Activated T-cell treated with anti-CD3 and anti-CD28 coated beads for 48 hours (primary cell): Measurements from ENCODE around the gene GIPR.
"Not testable (repeated sequence)": the region's sequence is repeated elsewhere in the genome, so short reads cannot be mapped to it uniquely, and the experiment has no call there.

Experiments
- DNase-seq: peaks from one replicate; pipeline ENCODE4 v3.0.0-alpha.2; 2020; ENCODE audit warnings: low read depth

GIPR gene, protein sequence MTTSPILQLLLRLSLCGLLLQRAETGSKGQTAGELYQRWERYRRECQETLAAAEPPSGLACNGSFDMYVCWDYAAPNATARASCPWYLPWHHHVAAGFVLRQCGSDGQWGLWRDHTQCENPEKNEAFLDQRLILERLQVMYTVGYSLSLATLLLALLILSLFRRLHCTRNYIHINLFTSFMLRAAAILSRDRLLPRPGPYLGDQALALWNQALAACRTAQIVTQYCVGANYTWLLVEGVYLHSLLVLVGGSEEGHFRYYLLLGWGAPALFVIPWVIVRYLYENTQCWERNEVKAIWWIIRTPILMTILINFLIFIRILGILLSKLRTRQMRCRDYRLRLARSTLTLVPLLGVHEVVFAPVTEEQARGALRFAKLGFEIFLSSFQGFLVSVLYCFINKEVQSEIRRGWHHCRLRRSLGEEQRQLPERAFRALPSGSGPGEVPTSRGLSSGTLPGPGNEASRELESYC

DNA sequence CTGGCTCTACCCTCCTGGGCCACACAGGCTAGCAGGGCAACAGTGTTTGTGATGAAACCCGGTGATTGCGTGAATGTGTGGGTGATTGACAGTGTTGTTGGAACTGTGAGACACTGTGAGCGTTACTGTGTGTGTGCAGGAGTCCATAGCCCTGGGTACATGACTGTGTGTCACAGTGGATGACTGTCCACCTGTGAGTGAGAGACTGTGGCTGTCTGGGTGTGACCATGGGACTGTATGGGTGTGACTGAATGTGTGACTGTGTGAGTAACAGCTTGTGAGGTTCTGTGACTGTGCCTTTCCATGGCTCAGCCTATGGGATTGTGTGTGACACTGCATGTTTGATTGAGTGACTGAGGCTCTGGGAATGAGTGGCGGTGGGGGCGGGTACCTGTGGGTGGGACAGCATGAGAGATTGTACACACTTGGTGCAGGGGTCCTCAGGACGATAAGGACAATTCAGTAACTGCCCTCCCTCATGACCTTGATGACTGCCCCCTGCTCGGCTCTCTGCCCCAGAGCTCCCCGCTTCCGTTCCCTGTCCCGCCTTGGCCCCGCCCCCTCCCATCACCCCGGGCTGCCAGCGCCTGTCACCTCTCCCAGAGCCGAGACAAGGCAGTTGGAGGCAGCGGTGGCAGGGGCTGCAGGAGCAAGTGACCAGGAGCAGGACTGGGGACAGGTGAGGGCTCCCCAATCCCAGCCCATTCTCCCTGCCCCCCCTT, at the start of gene GIPR:
Gene GIPR (plus strand): TSS at position 602 of the 722 bp plus-strand sequence. CDS start 1,300 bp downstream, outside the sequence.
- DNase-seq, result peak; percentile 69

DNA sequence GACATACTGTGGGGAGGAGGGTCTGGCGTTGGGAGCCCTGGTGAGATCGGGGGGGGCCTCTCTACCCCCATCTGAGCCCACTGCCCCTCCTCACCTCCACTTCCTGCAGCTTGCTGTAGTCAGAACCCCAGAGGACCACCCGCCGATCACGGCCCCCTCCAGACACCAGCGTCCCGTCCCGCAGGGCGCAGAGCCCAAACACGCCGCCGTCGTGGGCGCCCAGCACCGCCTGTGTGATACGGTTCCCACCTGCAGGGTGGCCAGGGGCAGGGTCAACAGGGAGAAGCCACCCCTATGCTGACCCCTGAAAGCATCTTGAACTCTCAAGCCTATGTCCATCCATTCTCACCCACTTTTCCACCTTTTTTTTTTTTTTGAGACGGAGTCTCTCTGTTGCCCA, 46.6 kb upstream of the GIPR start:
- DNase-seq, result no peak

DNA sequence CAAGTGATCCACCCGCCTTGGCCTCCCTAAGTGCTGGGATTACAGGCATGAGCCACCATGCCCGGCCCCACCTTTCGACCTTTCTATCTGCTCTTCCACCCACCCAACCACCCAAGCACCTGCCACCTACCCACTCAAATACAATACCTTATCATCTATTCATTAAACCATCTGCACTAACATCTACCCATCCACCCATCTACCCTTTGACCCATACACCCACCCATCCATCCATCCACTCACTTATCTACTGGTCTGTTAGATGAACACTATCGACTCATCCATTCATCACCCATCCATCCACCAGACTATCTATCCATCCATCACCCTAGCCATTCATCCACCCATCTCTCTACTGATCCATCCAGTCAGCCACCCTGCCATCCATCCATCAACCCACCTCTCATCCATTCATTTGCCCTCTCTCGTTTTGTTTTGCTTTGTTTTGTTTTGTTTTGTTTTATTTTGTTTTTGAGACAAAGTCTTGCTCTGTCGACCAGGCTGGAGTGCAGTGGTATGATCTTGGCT, 46.0 kb upstream of the GIPR start:
- no peak for DNase-seq

DNA sequence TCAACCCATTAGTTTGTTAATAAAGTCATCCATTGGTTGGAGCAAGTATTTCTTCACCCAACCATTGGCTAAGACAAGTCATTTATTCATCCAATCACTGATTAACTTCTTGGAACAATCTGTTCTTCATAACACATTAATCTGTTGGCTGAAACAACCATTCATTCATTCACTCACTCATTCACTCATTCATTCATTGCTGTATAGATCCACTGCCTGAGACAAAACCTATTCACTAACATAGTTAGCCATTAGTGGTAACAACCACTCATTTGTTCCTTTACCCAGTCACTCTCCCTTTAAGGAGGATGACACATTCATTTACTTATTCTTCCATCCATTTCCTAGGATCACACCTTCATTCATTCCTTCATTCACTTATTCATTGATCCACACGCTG, 44.0 kb upstream of the GIPR start:
- no peak for DNase-seq

DNA sequence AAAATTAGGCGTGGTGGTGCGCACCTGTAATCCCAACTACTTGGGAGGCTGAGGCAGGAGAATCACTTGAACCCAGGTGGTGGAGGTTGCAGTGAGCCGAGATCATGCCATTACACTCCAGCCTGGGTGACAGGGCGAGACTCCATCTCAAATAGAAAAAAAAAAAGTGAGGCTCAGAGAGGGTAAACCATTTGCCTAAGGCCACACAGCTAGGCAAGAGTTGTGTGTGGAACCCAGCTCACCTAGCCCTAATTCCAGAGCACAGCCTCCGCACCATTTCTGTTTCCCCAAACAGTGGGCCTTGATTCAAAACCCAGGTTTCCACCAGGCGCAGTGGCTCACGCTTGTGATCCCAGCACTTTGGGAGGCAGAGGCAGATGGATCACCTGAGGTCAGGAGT, 39.8 kb upstream of the GIPR start:
- not testable (repeated sequence) for DNase-seq

DNA sequence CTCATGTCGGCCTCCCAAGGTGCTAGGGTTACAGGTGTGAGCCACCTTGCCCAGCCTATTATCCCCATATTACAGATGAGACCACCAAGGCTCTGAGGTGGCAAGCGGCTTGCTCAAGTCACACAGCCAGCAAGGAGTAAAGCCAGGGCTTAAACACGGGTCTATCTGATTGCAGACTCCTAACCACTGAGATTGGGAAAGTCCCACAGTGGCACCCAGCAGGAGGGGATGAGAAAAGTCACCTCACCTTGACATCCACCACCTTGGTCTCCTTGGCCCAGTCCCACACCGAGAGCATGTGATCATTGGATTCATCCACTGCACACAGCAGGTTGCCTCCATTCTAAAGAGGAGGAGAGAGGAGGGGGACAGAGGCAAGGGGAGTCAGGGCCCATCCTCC, 38.3 kb upstream of the GIPR start:
- no peak for DNase-seq

DNA sequence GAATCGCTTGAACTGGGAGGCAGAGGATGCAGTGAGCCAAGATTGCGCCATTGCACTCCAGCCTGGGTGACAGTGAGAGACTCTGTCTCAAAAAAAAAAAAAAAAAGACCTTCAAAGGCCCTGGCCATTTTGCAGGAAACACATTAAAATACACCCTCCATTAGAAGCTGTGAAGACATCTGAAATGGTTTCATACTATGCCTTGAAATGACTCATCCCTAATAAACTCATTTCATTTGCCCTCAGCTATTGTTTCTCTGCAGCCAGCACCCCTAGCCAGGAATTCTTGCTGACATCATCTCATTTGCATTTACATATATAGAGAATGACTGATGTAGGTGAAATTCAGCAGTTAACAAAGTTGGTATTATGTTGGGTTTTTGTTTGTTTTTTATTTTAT, 37.6 kb upstream of the GIPR start:
- DNase-seq, result no peak

DNA sequence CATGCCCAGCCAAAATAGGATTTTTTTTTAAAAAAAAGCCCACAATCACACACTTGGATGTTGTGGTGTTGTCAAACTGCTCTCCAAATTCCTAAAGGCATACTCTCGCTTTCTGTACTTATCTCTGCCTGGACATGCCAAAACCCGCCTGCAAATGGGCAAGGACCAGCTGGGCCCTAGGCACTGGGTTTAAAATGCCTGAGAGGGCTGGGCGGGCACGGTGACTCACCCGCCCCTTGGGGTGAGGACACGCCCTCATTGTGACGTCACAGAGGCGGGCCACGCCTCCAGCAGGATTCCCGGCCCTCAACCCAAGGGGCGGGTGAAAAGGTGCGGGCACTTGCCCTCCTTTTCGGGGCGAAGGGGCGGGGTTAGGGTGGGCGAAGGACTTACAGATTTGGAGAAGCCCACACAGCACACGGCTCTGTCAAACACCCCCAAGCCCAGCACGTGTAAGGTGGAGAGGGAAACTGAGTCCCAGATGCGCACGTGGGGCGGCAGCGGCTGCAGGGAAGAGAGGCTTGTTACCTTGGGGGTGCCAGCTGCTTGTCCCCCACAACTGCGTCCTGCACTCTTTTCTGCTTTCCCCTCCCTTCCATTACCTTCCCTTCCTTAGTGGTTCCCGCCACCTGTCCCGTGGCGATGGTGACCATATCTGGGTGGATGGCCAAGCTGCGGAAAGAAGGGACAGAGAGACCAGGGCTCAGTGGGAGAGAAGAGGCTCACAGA, 35.4 kb upstream of the GIPR start:
- DNase-seq, result peak; percentile 54

DNA sequence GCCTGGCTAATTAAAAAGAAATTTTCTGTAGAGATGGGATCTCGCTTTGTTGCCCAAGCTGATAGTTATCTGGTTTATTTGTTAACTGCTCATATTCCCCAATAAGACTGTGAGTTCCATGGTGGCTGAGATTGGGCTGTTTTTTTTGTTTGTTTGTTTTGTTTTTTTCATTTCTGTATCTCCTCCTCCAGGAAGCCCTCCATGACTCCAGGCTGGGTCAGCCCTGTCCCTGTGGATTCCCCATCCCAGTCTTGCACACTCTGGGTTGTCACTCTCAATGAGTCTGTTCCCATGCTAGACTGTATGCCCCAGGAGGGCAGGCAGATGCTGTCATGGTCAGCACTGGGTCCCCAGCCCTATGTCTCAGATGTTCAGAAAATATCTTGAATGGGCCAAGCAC, 31.7 kb upstream of the GIPR start:
- DNase-seq, result no peak

DNA sequence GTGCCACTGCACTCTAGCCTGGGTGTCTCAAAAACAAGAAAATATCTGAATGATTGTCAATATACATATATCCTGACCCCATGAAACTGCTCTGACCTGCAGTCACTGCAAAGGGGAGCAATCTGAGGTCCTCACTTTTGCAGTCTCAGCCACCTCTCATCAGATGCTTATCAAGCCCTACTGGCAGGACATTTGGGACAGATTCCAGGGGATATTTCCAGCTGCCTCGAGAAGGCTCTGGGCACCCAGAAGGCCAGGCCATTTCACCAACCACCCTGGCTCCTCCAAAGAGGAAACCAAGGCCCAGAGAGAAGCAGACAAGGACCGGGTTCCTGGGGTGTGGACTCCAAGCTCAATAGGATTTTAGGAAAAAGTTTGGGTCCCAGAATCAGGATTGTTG, 31.1 kb upstream of the GIPR start:
- DNase-seq, result no peak

DNA sequence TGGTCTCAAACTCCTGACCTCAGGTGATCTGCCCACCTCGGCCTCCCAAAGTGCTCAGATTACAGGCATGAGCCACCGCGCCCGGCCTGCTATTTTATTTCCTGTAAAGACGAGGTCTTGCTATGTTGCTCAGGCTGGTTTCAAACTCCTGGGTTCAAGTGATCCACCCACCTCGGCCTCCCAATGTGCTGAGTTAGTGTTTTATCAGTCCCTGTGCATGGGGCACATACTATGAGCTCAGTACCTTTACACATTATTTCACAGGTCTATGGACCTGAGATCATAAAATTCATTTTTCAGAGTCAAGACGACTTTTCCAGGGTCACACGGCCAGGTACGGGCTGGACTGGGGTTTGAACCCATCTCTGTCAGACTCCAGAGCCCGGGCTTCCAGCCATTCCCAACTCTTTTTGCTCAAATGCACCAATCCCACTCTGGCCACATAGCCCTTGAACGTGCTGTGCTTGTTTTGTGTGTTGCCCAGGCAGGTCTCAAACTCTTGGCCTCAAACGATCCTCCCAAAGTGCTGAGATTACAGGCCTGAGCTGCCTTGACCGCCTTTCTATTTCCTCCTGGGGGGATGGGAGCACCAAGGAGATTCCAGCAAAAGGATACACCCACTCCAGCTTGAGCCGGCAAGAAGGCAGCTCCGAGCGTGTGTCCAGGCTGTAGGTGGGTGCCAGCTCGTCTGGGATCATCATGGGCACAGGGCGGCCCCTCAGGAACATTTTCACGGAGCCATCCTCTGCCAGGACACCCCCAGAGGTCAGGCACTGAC, 29.9 kb upstream of the GIPR start:
- DNase-seq, result no peak

DNA sequence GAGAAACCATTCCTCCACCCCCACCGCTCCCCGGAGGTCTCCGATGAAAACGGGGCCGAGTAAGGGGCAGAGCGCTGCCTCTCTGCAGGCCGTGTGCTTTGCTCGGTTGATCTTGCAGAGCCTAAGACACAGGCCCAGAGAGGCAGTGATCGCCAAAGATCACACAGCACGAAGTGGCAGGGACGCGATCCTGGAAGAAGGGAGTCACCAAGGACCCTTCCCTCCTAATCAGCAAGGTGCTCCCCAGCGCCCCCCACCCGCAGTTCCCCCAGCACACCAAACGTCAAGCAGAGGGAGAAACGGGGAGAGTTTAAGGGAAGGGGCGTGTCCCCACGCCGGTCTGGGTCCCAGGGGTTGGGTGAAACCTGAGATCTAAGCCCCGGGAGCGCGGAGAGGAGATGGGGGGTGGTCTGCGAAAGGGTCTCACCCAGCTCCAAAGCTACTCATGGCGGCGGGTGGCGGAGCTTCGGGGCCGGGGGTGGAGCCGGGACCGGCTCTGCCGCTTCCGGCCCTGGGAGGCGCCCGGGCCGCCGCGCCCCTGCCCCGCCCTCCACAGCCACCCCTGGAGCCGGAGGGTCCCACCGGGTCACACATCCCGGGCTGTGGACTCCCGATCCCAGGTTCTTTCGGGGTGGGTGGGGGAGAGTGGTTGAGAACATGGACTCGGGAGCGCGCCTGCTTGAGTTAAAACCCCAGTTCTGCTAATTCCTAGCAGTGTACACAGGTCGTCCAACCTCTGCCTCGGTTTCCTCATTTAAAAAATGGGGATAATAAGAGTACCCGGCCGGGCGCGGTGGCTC, 28.9 kb upstream of the GIPR start, which contains the start of gene EML2:
Gene EML2 (minus strand): TSS at position 468 of the 800 bp plus-strand sequence. CDS start 21 bp downstream, at position 447.
- DNase-seq, result peak; percentile 51

DNA sequence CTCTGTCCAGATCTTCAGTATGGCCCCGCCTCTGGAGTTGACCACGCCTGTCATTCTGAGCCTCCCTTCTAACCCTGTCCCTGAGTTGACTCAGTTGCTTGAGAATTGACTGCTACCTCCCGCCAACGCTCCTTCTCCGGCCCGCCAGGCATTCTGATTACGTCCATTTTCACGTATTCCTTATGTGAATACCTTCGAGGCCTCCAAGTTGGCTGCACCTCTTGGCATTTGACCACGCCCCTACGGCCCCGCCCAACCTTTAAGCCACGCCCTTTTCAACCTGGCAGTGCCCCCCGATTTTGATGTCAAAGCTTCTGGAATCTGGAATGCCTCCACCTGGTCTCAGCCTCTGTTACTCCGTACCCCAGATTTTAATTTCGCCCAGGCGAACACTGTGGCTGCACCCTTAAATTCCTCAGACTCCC, 27.2 kb upstream of the GIPR start:
- peak; percentile 61 for DNase-seq

DNA sequence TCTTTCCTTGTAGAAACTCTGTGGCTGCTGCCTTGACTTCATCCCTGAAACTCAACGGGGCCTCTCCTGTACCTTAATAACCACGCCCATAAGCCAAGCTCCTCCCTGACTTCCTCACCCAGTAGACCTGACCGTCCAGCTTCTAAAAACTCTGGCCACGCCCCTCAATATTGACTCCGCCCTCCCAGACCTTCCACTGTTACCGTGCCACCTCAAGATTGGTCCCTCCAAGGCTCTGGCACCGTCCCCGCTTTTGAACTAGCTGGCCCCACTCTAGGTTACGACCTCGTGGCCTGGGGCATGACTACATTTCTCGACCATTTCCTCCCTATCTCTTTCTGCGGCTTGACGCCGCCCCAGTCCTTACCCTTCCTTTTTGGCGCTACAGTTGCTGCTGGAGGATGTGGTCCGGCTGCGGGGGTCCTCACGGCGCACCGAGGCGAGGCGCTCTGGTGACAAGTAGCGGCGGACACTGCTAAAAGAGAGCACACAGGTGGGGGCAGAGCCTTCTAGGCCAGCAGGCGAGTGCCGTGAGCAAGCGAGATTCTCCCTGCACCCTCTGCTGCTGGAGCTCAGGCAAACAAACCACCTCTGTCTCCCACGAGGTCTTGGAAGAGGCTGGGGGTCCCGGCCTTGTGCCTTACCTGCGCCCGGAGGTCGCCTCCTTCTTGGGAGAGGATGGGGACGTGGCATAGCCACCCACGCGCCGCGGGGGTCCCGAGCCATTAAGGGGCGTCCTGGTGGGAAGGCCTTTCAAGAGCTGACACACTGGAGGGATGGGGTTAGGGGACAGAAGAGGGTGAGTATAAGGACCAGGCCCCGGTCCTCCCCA, 26.5 kb upstream of the GIPR start:
- DNase-seq, result peak; percentile 83

DNA sequence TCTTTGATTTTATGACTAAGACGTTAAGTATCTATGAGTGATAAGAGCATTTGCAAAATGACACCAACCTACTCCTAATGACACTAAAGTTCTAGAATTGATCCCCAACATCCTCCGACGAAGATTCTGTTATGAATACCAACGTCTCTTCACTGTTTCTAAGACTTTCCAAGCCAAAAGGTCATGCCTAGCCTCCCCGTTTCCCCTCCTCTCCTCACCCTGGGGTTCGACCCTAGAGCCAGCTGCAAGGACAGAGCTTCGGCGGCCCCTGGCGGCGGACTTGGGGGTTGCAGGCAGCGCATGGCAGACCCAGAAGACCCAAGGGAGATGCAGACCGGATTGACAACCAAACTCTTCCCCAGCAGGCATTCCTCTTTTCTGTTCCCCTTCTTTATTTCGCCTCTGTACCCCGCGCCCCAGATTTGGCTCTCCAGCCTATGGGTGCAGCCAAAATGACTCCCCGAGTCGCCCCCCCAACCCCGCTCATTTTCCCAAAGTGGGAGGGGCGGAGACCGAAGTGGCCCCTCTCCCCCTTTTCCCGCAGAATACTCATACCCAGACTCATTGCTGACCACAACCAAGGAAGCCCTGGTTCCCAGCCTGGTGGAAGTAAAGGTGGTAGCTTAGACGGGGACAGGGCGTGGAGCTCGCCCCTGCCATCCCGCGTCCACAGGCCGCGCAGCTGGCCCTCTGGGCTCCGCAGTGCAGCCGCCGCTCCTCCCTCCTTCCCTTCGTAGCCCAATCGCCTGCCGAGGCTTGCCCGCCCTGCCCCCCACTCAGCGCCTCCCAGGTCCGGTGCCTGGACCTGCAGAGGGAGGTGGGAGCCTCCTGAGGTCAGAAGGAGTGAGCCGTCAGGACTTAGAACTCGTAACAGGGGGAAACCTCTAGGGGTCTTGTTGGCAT, 24.7 kb upstream of the GIPR start:
- peak; percentile 95 for DNase-seq

DNA sequence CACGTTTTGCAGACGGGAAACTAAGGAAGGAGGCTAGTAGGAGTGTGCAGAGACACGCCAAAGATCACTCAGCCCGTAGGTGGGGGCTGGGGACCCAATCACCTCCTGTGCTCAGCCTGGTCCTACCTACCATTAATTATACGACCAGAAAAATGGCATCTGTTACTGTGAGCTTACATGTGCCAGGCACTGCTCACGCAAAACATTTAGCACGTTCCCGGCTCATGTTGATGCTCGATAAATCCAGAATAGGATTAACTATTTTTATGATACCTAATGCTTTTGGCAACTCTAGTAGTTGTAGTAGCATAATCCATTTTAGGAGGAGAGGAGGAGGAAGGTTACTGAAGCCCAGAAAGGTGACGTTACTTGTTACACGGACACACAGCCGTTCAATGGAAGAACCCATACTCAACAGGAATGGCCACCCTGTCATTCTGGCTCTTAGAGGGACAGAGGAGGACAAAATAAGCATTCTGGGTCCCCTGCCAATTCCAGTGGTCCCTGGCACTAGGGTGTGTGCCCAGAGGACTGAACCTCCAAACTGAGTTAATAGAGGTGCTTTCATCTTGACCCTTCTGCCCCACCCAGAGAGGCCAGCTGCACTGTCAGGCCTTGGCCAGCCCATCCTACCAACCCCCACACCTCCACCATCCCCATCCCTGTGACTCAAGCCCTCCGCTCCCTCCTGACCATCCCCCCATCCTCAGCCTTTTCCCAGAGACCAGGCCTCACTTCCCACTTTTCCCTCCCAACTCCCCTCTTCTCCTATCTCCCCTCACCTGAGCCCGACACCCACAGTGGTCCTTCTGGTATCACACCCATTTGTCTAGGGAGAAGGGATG, 23.9 kb upstream of the GIPR start:
- no peak for DNase-seq

DNA sequence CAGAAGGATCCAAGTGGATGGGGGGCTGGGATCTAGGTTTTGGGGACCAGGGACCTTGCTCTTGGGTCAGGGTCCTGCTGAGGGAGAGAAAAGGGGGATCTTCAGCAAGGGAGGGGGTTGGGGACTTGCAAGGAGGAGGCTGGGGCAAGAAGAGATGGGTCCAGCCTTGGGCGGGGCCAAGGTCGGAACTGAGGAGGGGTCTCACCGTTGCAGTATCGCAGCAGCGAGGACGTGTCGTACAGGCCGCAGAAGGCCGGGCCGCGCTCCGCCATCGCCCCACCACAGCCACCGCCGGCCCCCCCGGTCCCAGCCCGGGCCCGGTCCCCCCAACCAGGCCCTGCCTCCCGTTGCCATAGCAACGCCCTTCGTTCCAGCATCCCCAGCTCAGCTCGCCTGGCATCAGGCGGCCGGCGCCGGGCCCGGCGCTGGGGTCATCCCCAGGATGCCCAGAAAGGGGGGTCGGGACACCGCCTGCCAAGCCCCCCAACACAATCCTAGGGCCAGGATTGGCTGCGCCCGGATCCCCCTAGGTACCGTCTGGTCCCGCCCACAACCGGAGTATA, 22.9 kb upstream of the GIPR start:
- no peak for DNase-seq
